GM18907 (cell line): ENCODE measurements around the gene DFFA.
A peak's percentile ranks its signal among the peaks of the same experiment; 100 is the strongest.
"Not testable (repeated sequence)": the region's sequence is repeated elsewhere in the genome, so short reads cannot be mapped to it uniquely, and the experiment has no call there.

ENCODE experiments used
- ATAC-seq: cut with Tn5 transposase; IDR thresholded peaks from one replicate; pipeline ENCODE4 v1.9.1; 2021; ENCODE audit warnings: mild to moderate bottlenecking, moderate library complexity; ENCODE audit not compliant: unreplicated experiment

DFFA gene

DNA sequence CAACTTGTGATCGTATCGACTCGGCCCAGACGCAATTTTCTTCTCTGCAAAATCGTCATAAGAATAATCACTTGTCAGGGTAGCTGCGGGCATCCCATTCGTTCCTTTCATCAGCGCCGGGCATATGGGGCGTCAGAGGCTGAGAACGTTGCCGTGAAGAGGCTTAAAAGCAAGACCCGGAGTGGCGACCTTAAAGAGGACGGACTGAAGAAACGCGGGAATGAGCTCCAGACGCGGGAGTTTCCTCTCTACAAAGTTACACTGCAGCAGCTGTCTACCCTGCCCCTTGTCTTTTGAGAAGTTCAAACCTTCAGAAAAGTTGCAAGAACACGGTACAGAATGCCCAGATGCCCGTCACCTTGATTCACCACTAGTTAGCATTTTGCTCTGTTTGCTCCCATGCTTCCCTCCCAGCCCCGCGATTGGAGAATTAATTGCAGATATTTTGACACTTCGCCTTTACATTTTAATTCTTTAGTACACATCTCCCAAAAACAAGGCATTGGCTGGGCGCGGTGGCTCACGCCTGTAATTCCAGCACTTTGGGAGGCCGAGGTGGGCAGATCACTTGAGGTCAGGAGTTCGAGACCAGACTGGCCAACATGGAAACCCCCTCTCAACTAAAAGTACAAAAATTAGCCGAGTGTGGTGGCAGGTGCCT, 41.1 kb downstream of the DFFA start:
- ATAC-seq = no peak

DNA sequence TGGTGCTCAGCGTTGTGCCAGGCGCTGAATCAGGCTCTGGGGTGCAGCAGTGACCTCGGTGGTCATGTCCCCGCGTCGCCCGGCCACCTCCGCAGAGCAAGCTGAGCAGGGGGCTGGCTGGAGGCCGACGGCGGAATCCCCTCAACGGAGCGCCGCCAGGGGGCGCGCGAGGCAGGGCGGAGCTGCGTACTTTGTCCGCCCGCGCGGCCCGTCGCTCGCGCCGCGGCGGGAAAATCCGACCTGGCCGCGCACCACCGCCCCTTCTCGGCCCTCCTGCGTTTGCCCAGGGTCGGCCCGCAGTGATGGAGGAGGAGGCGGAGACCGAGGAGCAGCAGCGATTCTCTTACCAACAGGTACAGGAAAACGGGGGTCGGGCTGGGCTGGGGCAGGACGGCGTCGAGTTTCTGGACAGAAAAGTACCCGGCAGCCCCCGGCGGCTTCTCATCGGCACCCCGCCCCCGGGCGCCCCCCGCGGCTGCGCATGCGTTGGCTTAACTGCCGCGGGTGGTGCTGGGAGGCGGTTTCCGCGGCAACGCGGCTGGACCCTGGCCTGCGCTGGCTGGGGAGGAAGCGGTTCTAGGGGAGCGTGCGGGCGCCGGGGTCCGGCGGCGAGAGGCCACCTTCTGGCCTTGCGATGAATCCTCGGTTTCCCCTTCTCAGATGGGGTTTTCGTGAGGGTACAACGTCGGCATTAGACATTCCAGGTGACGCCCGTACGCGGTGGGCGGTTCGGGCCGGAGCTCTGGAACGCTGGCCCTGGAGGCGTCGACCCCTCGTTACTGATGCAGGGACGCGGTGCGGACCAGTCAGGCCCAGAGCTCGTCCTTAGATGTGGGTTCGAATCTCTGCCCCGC, 41.9 kb downstream of the DFFA start, which contains the start of gene CENPS:
Gene CENPS, plus strand, starts transcription at position 218 of the 854 bp plus-strand sequence. Its CDS starts 85 bp downstream, at position 303.
- ATAC-seq = peak; percentile 79

DNA sequence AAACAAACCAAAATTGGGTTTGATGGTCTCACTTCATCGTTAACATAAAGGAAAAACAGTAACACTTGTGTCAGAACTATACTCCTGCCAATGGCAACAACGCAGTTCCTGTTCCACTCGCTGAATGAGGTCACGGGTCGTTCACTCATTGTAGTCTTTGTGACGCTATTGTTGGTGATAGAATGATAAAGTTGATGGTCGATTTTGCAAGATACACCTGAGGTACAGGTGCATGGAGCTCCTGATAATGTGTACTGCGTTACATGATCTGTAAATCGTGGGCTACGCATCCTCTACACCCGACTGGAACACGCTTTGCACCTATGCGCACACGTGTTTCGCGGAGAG, 42.5 kb downstream of the DFFA start:
- ATAC-seq = peak; percentile 4

DNA sequence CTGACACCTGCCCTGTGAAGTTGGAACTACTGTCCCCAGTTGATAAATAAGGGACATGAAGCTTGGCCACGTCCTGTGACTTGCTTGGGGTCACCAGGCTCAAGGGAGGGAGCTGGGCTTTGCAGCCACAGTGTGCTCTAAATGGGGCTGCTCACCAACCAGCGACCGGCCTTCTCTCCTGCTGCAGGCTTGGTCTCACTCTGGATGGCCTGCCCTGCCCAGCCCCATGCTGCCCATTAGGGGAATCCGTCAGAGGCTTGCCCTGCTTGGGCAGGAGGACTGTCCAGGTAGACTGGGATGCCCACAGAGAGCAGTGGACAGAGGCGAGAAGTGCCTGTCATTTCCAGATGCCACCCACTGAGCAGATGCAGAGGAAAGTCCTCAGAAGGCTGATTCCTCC, 43.3 kb downstream of the DFFA start:
- no peak for ATAC-seq

DNA sequence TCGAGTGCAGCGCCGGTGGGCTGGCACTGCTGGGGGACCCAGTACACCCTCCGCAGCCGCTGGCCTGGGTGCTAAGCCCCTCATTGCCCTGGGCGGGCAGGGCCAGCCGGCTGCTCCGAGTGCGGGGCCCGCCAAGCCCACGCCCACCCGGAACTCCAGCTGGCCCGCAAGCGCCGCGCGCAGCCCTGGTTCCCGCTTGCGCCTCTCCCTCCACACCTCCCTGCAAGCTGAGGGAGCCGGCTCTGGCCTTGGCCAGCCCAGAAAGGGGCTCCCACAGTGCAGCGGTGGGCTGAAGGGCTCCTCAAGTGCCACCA, 45.8 kb downstream of the DFFA start:
- not testable (repeated sequence) for ATAC-seq

DNA sequence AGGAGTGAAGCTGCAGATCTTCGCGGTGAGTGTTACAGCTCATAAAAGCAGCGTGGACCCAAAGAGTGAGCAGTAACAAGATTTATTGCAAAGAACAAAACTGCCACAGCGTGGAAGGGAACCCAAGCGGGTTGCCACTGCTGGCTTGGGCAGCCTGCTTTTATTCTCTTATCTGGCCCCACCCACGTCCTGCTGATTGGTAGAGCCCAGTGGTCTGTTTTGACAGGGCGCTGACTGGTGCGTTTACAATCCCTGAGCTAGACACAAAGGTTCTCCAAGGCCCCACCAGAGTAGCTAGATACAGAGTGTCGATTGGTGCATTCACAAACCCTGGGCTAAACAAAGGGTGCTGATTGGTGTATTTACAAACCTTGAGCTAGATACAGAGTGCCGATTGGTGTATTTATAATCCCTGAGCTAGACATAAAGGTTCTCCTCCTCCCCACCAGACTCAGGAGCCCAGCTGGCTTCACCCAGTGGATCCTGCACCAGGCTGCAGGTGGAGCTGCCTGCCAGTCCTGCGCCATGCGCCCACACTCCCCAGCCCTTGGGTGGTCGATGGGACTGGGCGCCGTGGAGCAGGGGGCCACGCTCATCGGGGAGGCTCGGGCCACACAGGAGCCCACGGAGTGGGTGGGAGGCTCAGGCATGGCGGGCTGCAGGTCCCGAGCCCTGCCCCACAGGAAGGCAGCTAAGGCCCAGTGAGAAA, 46.3 kb downstream of the DFFA start:
- not testable (repeated sequence) for ATAC-seq

DNA sequence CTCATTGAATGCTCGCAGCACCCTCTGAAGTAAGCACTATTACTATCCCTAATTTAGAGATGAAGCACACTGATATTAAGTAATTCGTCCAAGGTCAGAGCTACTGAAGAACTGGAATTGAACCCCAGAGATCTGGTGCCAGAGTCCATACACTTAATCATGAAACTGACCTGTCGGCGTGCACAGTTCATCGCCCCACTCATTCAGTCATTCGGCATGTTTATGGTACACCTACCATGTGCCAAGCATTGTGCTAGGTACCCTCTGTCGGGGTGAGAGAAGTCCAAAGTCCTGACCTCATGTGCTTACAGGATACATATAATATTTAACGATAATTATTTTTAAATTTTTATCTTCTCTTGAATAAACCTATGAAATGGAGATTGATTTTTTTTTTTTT, 47.7 kb downstream of the DFFA start:
- no peak for ATAC-seq

DNA sequence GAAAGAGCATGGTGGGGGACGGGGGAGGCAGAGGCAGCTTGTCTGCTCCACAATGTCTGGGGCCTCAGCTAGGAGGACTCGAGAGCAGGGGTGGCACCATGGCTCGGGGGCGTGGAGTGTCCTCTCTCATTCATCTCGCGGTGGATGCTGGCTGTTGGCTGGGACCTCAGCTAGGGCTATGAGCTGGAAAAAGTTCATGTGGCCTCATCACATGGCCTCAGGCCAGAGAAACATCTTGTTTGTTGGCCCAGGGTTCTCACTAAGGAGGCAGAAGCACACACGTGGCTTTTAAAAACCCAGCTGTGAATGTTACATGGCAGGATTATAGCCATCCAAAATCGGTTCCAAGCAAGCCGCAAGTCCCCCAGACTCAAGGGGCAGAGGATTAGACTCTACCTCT, 48.3 kb downstream of the DFFA start:
- no peak for ATAC-seq

DNA sequence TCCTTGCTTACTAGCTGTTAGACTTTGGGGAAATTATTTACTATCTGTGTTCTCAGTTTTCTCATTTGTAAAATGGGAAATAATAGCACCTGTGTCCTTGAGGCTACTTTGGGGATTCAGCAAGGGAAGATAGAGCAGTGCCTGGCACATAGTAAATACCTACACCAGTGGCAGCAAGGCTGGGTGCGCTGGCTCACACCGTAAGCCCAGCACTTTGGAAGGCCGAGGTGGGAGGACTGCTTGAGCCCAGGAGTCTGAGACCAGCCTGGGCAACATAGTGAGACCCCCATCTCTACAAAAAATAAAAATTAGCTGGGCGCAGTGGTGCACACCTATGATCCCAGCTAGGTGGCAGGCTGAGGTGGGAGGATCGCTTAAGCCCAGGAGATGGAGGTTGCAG, 50.7 kb downstream of the DFFA start:
- ATAC-seq = no peak

DNA sequence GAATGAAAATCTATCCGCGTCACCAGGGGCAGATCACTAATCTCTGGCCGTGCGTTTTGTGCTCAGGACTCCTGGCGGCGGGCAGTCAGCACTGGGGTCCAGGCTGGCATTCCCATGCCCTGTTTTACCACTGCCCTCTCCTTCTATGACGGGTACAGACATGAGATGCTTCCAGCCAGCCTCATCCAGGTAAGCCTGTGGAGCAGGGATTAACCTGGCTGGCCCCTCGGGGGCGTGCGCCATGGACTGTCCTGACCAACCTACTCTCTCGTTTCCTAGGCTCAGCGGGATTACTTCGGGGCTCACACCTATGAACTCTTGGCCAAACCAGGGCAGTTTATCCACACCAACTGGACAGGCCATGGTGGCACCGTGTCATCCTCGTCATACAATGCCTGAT, 53.0 kb downstream of the DFFA start:
- no peak for ATAC-seq

DNA sequence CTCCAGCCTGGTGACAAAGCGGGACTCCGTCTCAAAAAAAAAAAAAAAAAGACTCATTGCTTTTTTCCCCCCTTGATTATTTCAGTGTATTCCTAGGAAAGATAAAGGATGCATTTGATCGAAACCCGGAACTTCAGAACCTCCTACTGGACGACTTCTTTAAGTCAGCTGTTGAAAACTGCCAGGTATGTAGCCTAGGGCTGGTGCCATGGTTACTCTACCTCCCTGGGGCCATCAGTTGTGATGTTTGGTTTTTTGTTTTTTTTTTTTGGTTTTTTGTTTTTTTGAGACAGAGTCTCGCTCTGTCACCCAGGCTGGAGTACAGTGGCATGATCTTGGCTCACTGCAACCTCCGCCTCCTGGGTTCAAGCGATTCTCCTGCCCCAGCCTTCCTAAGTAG, 53.6 kb downstream of the DFFA start:
- ATAC-seq = not testable (repeated sequence)

DNA sequence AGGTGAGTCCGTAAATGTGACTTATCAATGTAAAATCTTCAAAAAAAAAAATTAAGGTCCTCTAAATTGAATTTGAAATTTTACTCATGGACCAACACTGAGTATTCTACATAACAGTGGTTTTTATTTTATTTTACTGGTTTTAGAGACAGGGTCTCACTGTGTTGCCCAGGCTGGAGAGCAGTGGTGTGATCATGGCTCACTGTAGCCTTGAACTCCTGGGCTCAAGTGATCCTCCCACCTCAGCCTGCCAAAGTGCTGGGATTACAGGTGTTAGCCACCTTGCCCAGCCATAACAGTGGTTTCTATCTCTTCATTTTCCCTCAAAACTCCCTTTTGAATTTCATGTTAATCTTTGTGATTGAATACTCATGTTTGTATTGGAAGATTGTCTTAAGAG, 56.4 kb downstream of the DFFA start:
- not testable (repeated sequence) for ATAC-seq

DNA sequence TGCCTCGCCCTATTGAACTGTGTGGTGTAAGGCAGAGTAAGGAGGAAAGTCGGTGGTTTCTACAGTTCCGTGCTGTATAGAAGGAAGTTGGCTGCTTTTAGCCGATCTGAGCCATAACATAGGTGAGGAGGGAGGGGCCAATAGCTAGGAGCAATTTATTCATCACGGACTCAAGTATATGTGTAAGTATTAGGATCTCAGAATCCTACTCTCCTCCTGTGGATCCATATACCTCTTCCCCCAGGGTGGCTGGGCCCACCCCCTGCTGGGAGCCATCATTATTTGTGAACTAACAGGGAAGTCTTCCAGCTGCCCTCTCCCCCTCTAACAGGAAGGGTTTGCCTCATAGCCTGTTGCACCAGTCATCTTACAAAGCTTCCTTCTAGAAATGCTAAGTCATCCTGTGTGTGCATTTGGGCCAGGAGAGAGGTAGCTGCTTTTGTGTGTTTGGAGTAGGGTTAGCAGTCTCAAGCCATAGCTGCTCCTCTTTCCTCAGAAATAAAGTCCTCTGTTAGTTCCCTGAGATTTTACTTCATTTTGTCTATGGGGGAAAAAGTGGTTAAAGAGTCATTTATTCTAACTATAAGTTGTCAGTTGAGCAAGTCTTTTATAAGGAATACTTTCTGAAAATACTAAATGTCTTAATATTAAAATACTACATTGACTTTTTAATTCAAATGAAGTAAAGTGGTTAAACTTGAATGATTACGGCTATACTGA, 57.0 kb downstream of the DFFA start:
- no peak for ATAC-seq

DNA sequence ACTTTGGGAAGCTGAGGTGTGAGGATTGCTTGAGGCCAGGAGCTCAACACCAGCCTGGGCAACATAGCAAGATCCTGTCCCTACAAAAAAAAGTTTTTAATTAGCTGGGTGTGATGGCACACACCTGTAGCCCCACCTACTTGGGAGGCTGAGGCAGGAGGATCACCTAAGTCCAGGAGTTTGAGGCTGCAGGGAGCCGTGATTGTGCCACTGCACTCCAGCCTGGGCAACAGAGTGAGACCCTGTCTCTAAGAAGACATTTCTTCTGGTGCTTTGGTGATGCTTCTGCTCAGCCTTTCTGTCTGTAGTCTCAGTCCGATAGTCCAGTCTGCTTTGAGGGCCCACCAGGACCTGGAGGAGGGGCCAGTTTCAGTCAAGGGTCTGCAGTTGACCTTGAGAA, 65.1 kb downstream of the DFFA start:
- ATAC-seq = no peak
